ENCODE measurements around the gene CREB3L1.
A peak's percentile ranks its signal among the peaks of the same experiment; 100 is the strongest.

CREB3L1 gene

GRCh38 chr11:46347637-46348311 lies 70.3 kb downstream of the CREB3L1 start:
- no peak for DNase-seq

GRCh38 chr11:46348566-46349401 lies 71.3 kb downstream of the CREB3L1 start:
- no peak for DNase-seq

- DNase-seq, result no peak
Measured at GRCh38 chr11:46350695-46351094, 73.2 kb downstream of the CREB3L1 start.

- DNase-seq, result no peak
Measured at GRCh38 chr11:46351148-46351547, 73.7 kb downstream of the CREB3L1 start.

GRCh38 chr11:46351606-46352005 lies 74.1 kb downstream of the CREB3L1 start:
- DNase-seq, result no peak

GRCh38 chr11:46352063-46352841 lies 74.8 kb downstream of the CREB3L1 start:
- no peak for DNase-seq

GRCh38 chr11:46353698-46354097 lies 76.2 kb downstream of the CREB3L1 start:
- DNase-seq, result no peak

GRCh38 chr11:46356924-46357482 lies 79.5 kb downstream of the CREB3L1 start:
- DNase-seq, result no peak

- no peak for DNase-seq
Measured at GRCh38 chr11:46357483-46357936, 80.0 kb downstream of the CREB3L1 start.

GRCh38 chr11:46359953-46360352 lies 82.5 kb downstream of the CREB3L1 start:
- no peak for DNase-seq

GRCh38 chr11:46360878-46361277 lies 83.4 kb downstream of the CREB3L1 start:
- DNase-seq, result no peak

- DNase-seq, result peak; percentile 24
Measured at GRCh38 chr11:46361283-46362155, 84.1 kb downstream of the CREB3L1 start.

- no peak for DNase-seq
Measured at GRCh38 chr11:46362156-46363030, 84.9 kb downstream of the CREB3L1 start.

GRCh38 chr11:46363031-46363407 lies 85.6 kb downstream of the CREB3L1 start:
- no peak for DNase-seq

- no peak for DNase-seq
Measured at GRCh38 chr11:46363455-46364005, 86.1 kb downstream of the CREB3L1 start.

- DNase-seq, result no peak
Measured at GRCh38 chr11:46364056-46364455, 86.6 kb downstream of the CREB3L1 start.

- no peak for DNase-seq
Measured at GRCh38 chr11:46364791-46365190, 87.3 kb downstream of the CREB3L1 start.

- DNase-seq, result no peak
Measured at GRCh38 chr11:46366260-46366659, 88.8 kb downstream of the CREB3L1 start.

- DNase-seq, result no peak
Measured at GRCh38 chr11:46366661-46367161, 89.2 kb downstream of the CREB3L1 start.

GRCh38 chr11:46367244-46367915 lies 89.9 kb downstream of the CREB3L1 start:
- no peak for DNase-seq

Measured in SIG-M5 (cell line).